MM.1S (cell line): ENCODE data around the gene NAA10.
A peak's percentile ranks its signal among the peaks of the same experiment; 100 is the strongest.

Source experiments
- DNase-seq: peaks from one replicate; pipeline ENCODE4 v3.0.0-alpha.2; 2015
- H2AFZ ChIP-seq: fragments of 300-600 bp; sonication (generic); 2 replicates; pipeline ENCODE4 v1.6.0; 2016; ENCODE audit warnings: antibody characterized with exemption, low read length
- H3F3A ChIP-seq: fragments of 300-600 bp; sonication (generic); 2 replicates; pipeline ENCODE4 v1.6.1; 2016; ENCODE audit warnings: mild to moderate bottlenecking, antibody characterized with exemption, low read length, moderate library complexity, mixed read lengths; ENCODE audit not compliant: insufficient read depth
- H3K27ac ChIP-seq: fragments of 300-600 bp; sonication (generic); 2 replicates; pipeline ENCODE4 v1.5.1; 2016; ENCODE audit warnings: mild to moderate bottlenecking, low read length
- H3K27me3 ChIP-seq: fragments of 300-600 bp; sonication (generic); replicated peaks from 2 replicates; pipeline ENCODE4 v1.6.0; 2016; ENCODE audit warnings: low read length; ENCODE audit not compliant: insufficient read depth
- H3K36me3 ChIP-seq: fragments of 300-600 bp; sonication (generic); replicated peaks from 2 replicates; pipeline ENCODE4 v1.6.1; 2016; ENCODE audit warnings: mild to moderate bottlenecking, low read length, mixed read lengths; ENCODE audit not compliant: insufficient read depth
- H3K4me1 ChIP-seq: fragments of 300-600 bp; sonication (generic); 2 replicates; pipeline ENCODE4 v1.6.1; 2016; ENCODE audit warnings: low read length, mixed read lengths
- H3K4me2 ChIP-seq: fragments of 300-600 bp; sonication (generic); 2 replicates; pipeline ENCODE4 v1.6.0; 2016; ENCODE audit warnings: low read depth, low read length
- H3K4me3 ChIP-seq: fragments of 300-600 bp; sonication (generic); 2 replicates; pipeline ENCODE4 v1.5.1; 2016; ENCODE audit warnings: low read length, mixed read lengths
- H3K79me2 ChIP-seq: fragments of 300-600 bp; sonication (generic); 2 replicates; pipeline ENCODE4 v1.6.1; 2016; ENCODE audit warnings: mixed run types, low read length, mixed read lengths
- H3K9ac ChIP-seq: fragments of 300-600 bp; sonication (generic); 2 replicates; pipeline ENCODE4 v1.6.1; 2016; ENCODE audit warnings: low read length, mixed read lengths
- H3K9me2 ChIP-seq: fragments of 300-600 bp; sonication (generic); replicated peaks from 2 replicates; pipeline ENCODE4 v1.6.1; 2016; ENCODE audit warnings: mild to moderate bottlenecking, low read length, mixed read lengths; ENCODE audit not compliant: insufficient read depth
- H3K9me3 ChIP-seq: fragments of 300-600 bp; sonication (generic); replicated peaks from 2 replicates; pipeline ENCODE4 v1.6.1; 2016; ENCODE audit warnings: mild to moderate bottlenecking, low read length, mixed read lengths; ENCODE audit not compliant: insufficient read depth
- H4K20me1 ChIP-seq: fragments of 300-600 bp; sonication (generic); 2 replicates; pipeline ENCODE4 v1.6.1; 2016; ENCODE audit warnings: mild to moderate bottlenecking, low read length, moderate library complexity, mixed read lengths; ENCODE audit not compliant: insufficient read depth
- EZH2 ChIP-seq: fragments of 300-600 bp; sonication (generic); optimal IDR thresholded peaks from 2 replicates; pipeline ENCODE3; 2017; ENCODE audit warnings: low read depth, mild to moderate bottlenecking, antibody characterized with exemption, low read length, mixed read lengths
- EZH2phosphoT487 ChIP-seq: fragments of 300-600 bp; sonication (generic); IDR thresholded peaks from 2 replicates; pipeline ENCODE4 v1.6.1; 2018; ENCODE audit warnings: antibody characterized with exemption, low read length
- TF ChIP-seq, protein P1 (sequence below): fragments of 300-600 bp; sonication (generic); IDR thresholded peaks from 2 replicates; pipeline ENCODE4 v1.5.1; 2016; ENCODE audit warnings: antibody characterized with exemption, low read length, mixed read lengths

NAA10 gene

DNA sequence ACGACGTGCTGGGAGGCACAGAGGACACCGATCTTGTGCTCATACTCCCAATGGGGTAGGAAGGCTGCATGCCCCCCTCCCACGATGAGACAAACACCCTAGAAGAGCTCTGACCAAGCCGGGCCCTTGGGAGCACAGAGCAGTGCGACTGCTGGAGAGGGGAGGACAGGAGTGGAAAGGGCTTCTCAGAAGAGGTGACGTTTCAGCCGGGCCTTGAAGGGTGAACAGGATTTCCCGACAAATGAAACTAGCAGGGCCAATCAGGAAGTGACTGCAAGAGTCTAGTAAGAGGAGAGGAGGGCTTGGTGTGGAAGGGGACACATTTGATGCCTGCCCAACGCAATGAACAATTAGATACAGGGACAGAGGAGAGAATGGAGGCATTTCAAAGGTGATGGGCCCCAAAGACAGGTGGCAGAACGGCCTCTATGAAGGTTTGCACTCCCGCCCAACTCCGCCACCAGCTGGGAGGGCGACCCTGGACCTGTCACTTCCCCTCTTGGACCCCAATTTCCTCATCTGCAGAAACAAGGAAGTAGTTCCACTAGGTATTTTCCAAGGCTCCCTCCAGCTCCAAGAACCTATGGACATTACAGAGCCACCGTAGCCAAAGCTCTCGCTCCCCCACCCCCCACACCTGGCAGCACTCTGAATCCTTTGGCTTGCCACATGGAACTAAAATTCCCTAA, 32.8 kb upstream of the NAA10 start:
- TF ChIP-seq, protein P1, sequence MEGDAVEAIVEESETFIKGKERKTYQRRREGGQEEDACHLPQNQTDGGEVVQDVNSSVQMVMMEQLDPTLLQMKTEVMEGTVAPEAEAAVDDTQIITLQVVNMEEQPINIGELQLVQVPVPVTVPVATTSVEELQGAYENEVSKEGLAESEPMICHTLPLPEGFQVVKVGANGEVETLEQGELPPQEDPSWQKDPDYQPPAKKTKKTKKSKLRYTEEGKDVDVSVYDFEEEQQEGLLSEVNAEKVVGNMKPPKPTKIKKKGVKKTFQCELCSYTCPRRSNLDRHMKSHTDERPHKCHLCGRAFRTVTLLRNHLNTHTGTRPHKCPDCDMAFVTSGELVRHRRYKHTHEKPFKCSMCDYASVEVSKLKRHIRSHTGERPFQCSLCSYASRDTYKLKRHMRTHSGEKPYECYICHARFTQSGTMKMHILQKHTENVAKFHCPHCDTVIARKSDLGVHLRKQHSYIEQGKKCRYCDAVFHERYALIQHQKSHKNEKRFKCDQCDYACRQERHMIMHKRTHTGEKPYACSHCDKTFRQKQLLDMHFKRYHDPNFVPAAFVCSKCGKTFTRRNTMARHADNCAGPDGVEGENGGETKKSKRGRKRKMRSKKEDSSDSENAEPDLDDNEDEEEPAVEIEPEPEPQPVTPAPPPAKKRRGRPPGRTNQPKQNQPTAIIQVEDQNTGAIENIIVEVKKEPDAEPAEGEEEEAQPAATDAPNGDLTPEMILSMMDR: no peak
- TF ChIP-seq EZH2phosphoT487: no peak
- TF ChIP-seq EZH2: no peak
- H4K20me1 ChIP-seq: peaks cover 23% of the 10 kb centered on the region
- H3K4me3 ChIP-seq: peak overlapping the region; percentile 94
- no peak for DNase-seq
- peaks cover 15% of the 10 kb centered on the region; the same call in 1 of the 2 replicates for H3K4me1 ChIP-seq
- peaks cover 83% of the 10 kb centered on the region for H3K79me2 ChIP-seq
- no peak overlapping the region for H2AFZ ChIP-seq
- H3K36me3 ChIP-seq: no peaks in the 10 kb centered on the region
- peaks cover 29% of the 10 kb centered on the region for H3F3A ChIP-seq
- no peaks in the 10 kb centered on the region for H3K9me2 ChIP-seq
- H3K4me2 ChIP-seq: peak overlapping the region; percentile 88
- no peaks in the 10 kb centered on the region for H3K9me3 ChIP-seq
- H3K27me3 ChIP-seq: no peaks in the 10 kb centered on the region
- peak overlapping the region; percentile 69; the same call in 1 of the 2 replicates for H3K27ac ChIP-seq
- peak overlapping the region; percentile 60 for H3K9ac ChIP-seq

DNA sequence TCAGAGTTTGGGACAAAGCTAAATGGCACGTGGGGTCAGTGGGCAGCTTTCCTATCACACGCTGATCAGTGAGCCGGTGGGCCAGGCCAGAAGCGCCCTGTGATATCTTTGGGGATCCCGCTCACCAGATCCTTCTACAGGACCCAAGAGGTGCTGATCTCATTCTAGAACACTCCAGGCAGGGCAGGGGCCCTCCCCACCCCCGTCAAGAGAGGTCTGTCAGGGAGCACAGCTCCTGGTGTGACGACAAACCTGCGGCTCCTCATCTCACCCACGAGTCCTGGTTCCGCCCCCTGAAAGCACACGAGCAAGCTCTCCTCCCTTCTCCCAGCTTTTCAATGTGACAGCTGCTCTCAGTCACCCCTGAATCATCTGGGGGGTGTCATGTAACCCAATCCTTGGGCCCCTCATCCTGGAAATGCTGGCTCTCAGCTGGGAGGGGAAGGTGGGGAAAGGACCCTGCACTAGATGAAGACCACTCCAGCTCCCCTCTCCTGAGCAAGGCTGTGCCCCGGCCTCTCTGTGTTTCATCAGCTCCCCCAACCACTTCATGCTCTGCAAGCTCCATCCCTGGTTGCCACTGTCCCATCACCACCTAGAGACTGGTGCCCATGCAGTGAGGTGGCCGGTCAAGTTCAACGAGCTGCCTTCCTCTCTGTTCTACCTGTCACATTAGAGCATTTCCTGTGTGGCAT, 32.2 kb upstream of the NAA10 start:
- H2AFZ ChIP-seq: no peak overlapping the region
- H3F3A ChIP-seq: peaks cover 27% of the 10 kb centered on the region
- H4K20me1 ChIP-seq: peaks cover 23% of the 10 kb centered on the region
- peak overlapping the region; percentile 88; the same call in 1 of the 2 replicates for H3K4me2 ChIP-seq
- no peaks in the 10 kb centered on the region for H3K36me3 ChIP-seq
- TF ChIP-seq EZH2phosphoT487: no peak
- TF ChIP-seq, protein P1: no peak
- no peak for TF ChIP-seq EZH2
- H3K9me3 ChIP-seq: no peaks in the 10 kb centered on the region
- H3K9ac ChIP-seq: no peak overlapping the region
- peaks cover 90% of the 10 kb centered on the region for H3K79me2 ChIP-seq
- no peak for DNase-seq
- H3K4me3 ChIP-seq: peak overlapping the region; percentile 94; the same call in 1 of the 2 replicates
- H3K4me1 ChIP-seq: peaks cover 15% of the 10 kb centered on the region; the same call in 1 of the 2 replicates
- H3K9me2 ChIP-seq: no peaks in the 10 kb centered on the region
- no peaks in the 10 kb centered on the region for H3K27me3 ChIP-seq
- no peak overlapping the region for H3K27ac ChIP-seq

DNA sequence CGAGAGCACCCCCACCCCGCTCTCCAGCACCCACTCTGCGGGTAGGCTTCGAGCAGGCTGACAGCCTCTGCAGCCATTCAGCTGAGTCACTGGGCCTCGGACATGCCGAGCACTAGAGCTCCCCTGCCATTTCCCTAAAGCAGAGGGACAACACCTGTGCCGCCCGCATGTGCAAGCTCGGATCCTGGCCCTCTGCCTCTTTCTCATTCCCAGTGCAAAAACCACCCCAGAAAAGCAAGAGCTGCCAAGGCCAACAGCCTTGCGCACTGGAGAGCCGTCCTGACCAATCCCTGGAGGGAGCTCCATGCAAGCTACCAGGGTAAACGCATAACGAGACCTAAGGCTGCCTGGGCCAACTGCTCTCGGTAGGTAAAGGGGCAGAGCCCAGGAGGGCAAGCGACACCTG, 31.4 kb upstream of the NAA10 start:
- Histone ChIP-seq H3K9me2 (no peaks in the 10 kb centered on the region), H2AFZ (no peak overlapping the region), H3F3A (peaks cover 22% of the 10 kb centered on the region), H3K36me3 (no peaks in the 10 kb centered on the region; the same call in 1 of the 2 replicates), H3K4me2 (no peak overlapping the region), H3K4me3 (no peak overlapping the region), H3K79me2 (peaks cover 94% of the 10 kb centered on the region), H4K20me1 (peaks cover 23% of the 10 kb centered on the region), H3K27ac (no peak overlapping the region), H3K9ac (no peak overlapping the region), H3K27me3 (no peaks in the 10 kb centered on the region), H3K9me3 (no peaks in the 10 kb centered on the region), H3K4me1 (peaks cover 15% of the 10 kb centered on the region; the same call in 1 of the 2 replicates)
- TF ChIP-seq EZH2 (no peak), EZH2phosphoT487 (no peak)
- TF ChIP-seq, protein P1: no peak
- DNase-seq: no peak
